Activated naive CD4-positive, alpha-beta T cell treated with anti-CD3 and anti-CD28 coated beads, Interleukin-2, amount 10 ng/mL, durations not matched to agents 7 days and 5 days (primary cell): ENCODE measurements around the gene ENPP4.
"Not testable (repeated sequence)": the region's sequence is repeated elsewhere in the genome, so short reads cannot be mapped to it uniquely, and the experiment has no call there.

Source experiments
- CTCF ChIA-PET: fragments of 350-600 bp; sonication (Branson Sonifier 250); formaldehyde crosslinking; loops from one replicate; lab custom pipeline; 2021; ENCODE audit warnings: antibody characterized with exemption; lab: Charles Lee
- DNase-seq: peaks from one replicate; pipeline ENCODE4 v3.0.0-alpha.2; 2020
- H3K27ac Mint-ChIP-seq: one replicate; pipeline ENCODE4 v1.8.0; 2021; ENCODE audit warnings: mild to moderate bottlenecking, moderate library complexity, mixed read lengths
- H3K27me3 Mint-ChIP-seq: one replicate; pipeline ENCODE4 v1.8.0; 2021; ENCODE audit warnings: mild to moderate bottlenecking, mixed read lengths
- H3K36me3 Mint-ChIP-seq: one replicate; pipeline ENCODE4 v1.8.0; 2021; ENCODE audit warnings: mixed read lengths
- H3K4me1 Mint-ChIP-seq: one replicate; pipeline ENCODE4 v1.8.0; 2021; ENCODE audit warnings: mixed read lengths
- H3K4me3 Mint-ChIP-seq: one replicate; pipeline ENCODE4 v1.8.0; 2021; ENCODE audit warnings: mild to moderate bottlenecking, moderate library complexity, mixed read lengths
- H3K9me3 Mint-ChIP-seq: one replicate; pipeline ENCODE4 v1.8.0; 2021; ENCODE audit warnings: mixed read lengths

The ENPP4 gene

GRCh38 chr6:46149066-46149465 lies 19.3 kb downstream of the ENPP4 start:
- H3K27ac Mint-ChIP-seq, H3K27me3 Mint-ChIP-seq, H3K4me3 Mint-ChIP-seq, H3K36me3 Mint-ChIP-seq, H3K4me1 Mint-ChIP-seq, H3K9me3 Mint-ChIP-seq, CTCF ChIA-PET, DNase-seq: not testable (repeated sequence)

DNA sequence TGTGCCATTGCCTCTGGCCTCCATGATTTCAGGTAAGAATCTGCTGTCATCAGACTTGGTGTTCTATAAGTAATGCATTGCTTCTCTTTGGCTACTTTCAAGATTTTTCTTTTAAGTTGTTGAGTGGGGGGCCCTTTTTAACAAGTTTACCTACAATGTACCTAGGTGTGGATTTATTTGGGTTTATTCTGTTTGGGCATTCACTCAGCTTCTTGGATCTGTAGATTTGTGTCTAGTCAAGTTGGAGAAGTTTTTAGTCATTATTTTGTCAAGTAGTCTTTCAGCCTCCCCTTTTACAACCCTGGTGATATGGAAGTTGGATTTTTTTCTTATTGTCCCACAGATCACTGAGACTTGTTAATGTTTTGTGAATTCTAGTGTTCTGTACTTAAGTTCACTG lies 26.9 kb downstream of the ENPP4 start:
- no peak for DNase-seq
- Mint-ChIP-seq H3K4me3 (no peak overlapping the region), H3K9me3 (no peaks in the 10 kb centered on the region), H3K27me3 (peaks cover 11% of the 10 kb centered on the region), H3K4me1 (no peaks in the 10 kb centered on the region), H3K36me3 (no peaks in the 10 kb centered on the region), H3K27ac (no peak overlapping the region)
- CTCF ChIA-PET = no interaction called here

- H3K36me3 Mint-ChIP-seq = no peaks in the 10 kb centered on the region
- no peaks in the 10 kb centered on the region for H3K9me3 Mint-ChIP-seq
- H3K27ac Mint-ChIP-seq = no peak overlapping the region
- no peak overlapping the region for H3K4me3 Mint-ChIP-seq
- DNase-seq = no peak
- H3K4me1 Mint-ChIP-seq = no peaks in the 10 kb centered on the region
- CTCF ChIA-PET = no interaction called here
- peaks cover 11% of the 10 kb centered on the region for H3K27me3 Mint-ChIP-seq
Measured at GRCh38 chr6:46159229-46159628, 29.4 kb downstream of the ENPP4 start.

DNA sequence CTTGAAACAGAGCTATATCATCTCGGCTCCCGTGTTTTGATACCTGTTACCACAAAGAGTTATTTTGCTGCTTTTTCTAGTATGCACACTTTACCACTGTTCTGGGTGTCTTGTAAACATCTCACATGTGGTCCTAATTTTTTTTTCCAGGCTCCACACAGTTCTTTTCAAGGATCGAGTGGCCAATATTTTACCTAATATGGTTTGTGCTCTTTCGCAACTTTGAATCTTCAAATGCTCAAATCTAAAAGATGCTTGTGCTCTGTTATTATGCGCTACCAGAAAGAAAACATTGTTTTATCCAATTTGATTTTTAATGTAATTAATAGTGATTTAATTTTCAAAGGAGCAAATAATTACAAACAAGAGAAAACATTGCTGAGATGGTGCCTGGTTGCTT lies 30.3 kb downstream of the ENPP4 start:
- no peak overlapping the region for H3K4me3 Mint-ChIP-seq
- H3K36me3 Mint-ChIP-seq = no peaks in the 10 kb centered on the region
- H3K27me3 Mint-ChIP-seq = peaks cover 11% of the 10 kb centered on the region
- CTCF ChIA-PET = no interaction called here
- DNase-seq = no peak
- H3K4me1 Mint-ChIP-seq = no peaks in the 10 kb centered on the region
- no peaks in the 10 kb centered on the region for H3K9me3 Mint-ChIP-seq
- no peak overlapping the region for H3K27ac Mint-ChIP-seq

DNA sequence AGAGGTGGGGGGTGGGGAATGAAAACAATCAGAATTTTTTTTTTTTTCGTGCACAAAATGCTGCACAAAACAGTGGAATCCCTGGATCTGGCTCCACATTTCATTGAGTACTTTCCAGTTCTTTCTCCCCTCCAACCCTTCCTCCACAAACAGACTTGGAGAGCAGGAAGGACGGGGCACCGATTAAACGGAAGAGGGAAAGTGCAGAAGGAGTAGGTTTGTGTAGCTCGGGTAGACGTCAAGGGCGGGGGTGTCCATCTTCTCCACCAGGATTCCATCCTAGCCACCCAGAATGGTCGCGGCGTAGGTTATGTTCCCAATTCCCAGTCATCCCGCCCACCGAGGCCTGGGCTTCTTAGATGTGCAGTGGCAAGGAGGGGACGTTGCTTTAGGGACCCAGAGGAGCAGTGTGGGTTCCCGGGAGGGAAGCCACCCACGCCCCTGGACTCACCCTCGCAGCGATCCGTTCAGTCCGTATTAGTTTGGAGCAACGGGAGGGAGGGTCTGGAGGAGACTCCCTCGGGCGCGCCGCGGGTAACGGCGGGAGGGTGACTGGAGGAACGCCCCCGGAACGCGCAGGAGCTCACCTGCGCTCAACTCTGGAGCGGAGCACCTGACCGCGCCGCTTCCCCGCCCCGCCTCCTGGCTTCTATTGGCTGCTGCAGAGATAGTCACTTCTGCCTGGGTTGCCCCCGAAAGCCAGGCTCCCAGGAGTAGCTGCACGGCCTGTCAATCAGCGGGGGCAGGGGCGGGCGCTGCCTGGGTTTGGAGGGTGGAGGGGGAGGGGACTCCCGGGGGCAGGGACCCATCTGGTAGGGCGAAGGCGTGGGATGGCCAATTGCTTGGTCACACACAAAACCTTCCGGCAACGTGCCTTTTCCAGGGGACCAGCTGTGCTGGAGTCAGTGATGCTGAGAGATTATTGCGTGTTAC lies 40.8 kb downstream of the ENPP4 start, which contains the start of gene ENPP5:
ENPP5 (minus strand) TSS at position 624 of the 933 bp plus-strand sequence. CDS start 2,718 bp downstream, outside the sequence.
- peak; percentile 67 for DNase-seq
- H3K27me3 Mint-ChIP-seq = peaks cover 55% of the 10 kb centered on the region
- no peak within 1 kb of the TSS for H3K27ac Mint-ChIP-seq

GRCh38 chr6:46172176-46172575 lies 42.4 kb downstream of the ENPP4 start:
- H3K27me3 Mint-ChIP-seq = peaks cover 49% of the 10 kb centered on the region
- no peak overlapping the region for H3K27ac Mint-ChIP-seq
- no peak overlapping the region for H3K4me3 Mint-ChIP-seq
- H3K9me3 Mint-ChIP-seq = no peaks in the 10 kb centered on the region
- peaks cover 39% of the 10 kb centered on the region for H3K4me1 Mint-ChIP-seq
- no peak for DNase-seq
- CTCF ChIA-PET = interaction anchor here (0.6 kb wide), 1 partner anchor 343 kb away, joined by 3 read pairs; no protein-coding TSS in a partner anchor
- H3K36me3 Mint-ChIP-seq = no peaks in the 10 kb centered on the region

More for the DNA sequence above, 40.8 kb downstream of the ENPP4 start, which contains the start of gene ENPP5:
- H3K4me1 Mint-ChIP-seq = peaks cover 30% of the 10 kb centered on the region
- H3K9me3 Mint-ChIP-seq = no peaks in the 10 kb centered on the region
- H3K36me3 Mint-ChIP-seq = no peaks in the 10 kb centered on the region
- CTCF ChIA-PET = no interaction called here
- H3K4me3 Mint-ChIP-seq = peak within 1 kb of the TSS; percentile 68

- DNase-seq = no peak
- Mint-ChIP-seq H3K4me1 (peaks cover 39% of the 10 kb centered on the region), H3K36me3 (no peaks in the 10 kb centered on the region), H3K27ac (peak overlapping the region; percentile 89), H3K9me3 (no peaks in the 10 kb centered on the region), H3K27me3 (peaks cover 57% of the 10 kb centered on the region), H3K4me3 (no peak overlapping the region)
- CTCF ChIA-PET = no interaction called here
Measured at GRCh38 chr6:46174904-46175303, 45.1 kb downstream of the ENPP4 start.

GRCh38 chr6:46175446-46175845 lies 45.7 kb downstream of the ENPP4 start:
- Mint-ChIP-seq H3K4me1 (peaks cover 34% of the 10 kb centered on the region), H3K27me3 (peaks cover 54% of the 10 kb centered on the region), H3K4me3 (no peak overlapping the region)

DNA sequence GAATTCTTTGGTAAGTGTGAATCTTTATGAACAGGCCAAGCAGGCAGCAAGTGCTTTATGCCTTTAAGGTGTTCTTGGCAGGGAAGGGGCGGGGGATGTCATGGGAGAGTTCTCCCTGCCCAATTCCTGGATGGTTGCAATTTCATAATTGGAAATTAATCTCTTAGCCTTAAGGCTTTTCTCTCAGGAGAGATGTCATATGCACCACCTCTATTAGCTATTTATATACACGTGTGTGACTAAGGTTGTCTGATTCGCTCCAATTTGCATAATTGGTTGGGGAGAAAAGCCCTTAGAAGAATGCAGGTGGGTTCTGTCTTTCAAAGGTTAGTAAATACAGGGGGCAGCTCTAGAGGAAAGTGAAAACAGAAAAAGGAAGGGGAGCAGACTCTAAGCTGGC lies 46.2 kb downstream of the ENPP4 start:
- Mint-ChIP-seq H3K4me3 (no peak overlapping the region), H3K27me3 (peaks cover 51% of the 10 kb centered on the region), H3K4me1 (peaks cover 31% of the 10 kb centered on the region), H3K9me3 (no peaks in the 10 kb centered on the region), H3K27ac (no peak overlapping the region), H3K36me3 (no peaks in the 10 kb centered on the region)
- no peak for DNase-seq
- CTCF ChIA-PET = interaction anchor here (1.4 kb wide), 1 partner anchor 44 kb away, joined by 3 read pairs; no protein-coding TSS in a partner anchor

More at GRCh38 chr6:46175446-46175845, 45.7 kb downstream of the ENPP4 start:
- CTCF ChIA-PET = interaction anchor here (1.4 kb wide), 1 partner anchor 44 kb away, joined by 3 read pairs; no protein-coding TSS in a partner anchor
- Mint-ChIP-seq H3K27ac (peak overlapping the region; percentile 89), H3K9me3 (no peaks in the 10 kb centered on the region), H3K36me3 (no peaks in the 10 kb centered on the region)
- no peak for DNase-seq

DNA sequence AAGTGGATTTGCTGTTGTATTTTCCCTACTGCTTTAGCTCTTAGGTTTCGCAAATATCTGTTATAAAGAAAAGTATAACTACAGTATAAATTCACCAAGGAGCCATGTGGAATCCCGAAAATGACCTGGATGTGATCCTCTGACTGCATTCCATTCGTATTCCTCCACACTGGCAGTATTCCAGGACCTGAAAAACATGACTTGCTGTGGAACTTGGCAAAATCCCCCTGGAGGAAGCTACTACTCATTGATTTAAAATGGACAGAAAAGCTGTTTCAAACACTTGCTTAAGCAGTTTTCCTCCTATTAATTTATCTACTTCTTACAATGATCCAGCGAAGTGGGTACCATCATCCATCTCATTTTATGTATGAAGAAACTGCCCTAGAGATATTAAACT lies 54.3 kb downstream of the ENPP4 start:
- Mint-ChIP-seq H3K4me1 (no peaks in the 10 kb centered on the region), H3K27ac (no peak overlapping the region), H3K27me3 (peaks cover 31% of the 10 kb centered on the region), H3K4me3 (no peak overlapping the region), H3K9me3 (no peaks in the 10 kb centered on the region), H3K36me3 (no peaks in the 10 kb centered on the region)
- no peak for DNase-seq
- CTCF ChIA-PET = no interaction called here

DNA sequence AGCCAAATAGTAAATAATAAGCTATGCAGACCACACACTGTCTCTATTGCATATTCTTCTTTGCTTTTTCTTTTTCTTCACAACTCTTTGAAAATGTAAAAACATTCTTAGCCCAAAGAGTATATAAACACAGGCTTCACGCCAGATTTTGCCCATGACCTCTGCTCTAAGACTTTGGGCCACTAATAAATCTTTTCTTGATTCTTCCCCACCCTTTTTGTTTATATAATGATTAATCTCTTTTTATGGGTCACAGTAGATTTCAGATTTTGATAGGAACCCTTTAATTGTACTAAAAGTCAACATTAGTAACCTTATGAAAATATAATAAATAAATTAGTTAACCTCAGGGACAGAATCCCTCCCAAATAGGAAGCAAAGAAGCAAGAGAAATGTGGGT lies 56.8 kb downstream of the ENPP4 start:
- Mint-ChIP-seq H3K27me3 (peaks cover 33% of the 10 kb centered on the region), H3K9me3 (no peaks in the 10 kb centered on the region), H3K36me3 (no peaks in the 10 kb centered on the region), H3K4me1 (no peaks in the 10 kb centered on the region), H3K27ac (no peak overlapping the region), H3K4me3 (no peak overlapping the region)
- DNase-seq = no peak
- CTCF ChIA-PET = no interaction called here

GRCh38 chr6:46189726-46190125 lies 59.9 kb downstream of the ENPP4 start:
- Mint-ChIP-seq H3K27me3 (peaks cover 36% of the 10 kb centered on the region), H3K36me3 (no peaks in the 10 kb centered on the region), H3K4me3 (no peak overlapping the region), H3K27ac (no peak overlapping the region), H3K4me1 (no peaks in the 10 kb centered on the region), H3K9me3 (no peaks in the 10 kb centered on the region)
- CTCF ChIA-PET = no interaction called here
- no peak for DNase-seq

- no peak for DNase-seq
- Mint-ChIP-seq H3K27ac (no peak overlapping the region), H3K4me3 (no peak overlapping the region), H3K9me3 (no peaks in the 10 kb centered on the region), H3K4me1 (no peaks in the 10 kb centered on the region), H3K36me3 (no peaks in the 10 kb centered on the region), H3K27me3 (peaks cover 28% of the 10 kb centered on the region)
- CTCF ChIA-PET = no interaction called here
Measured at GRCh38 chr6:46190889-46191288, 61.1 kb downstream of the ENPP4 start.

DNA sequence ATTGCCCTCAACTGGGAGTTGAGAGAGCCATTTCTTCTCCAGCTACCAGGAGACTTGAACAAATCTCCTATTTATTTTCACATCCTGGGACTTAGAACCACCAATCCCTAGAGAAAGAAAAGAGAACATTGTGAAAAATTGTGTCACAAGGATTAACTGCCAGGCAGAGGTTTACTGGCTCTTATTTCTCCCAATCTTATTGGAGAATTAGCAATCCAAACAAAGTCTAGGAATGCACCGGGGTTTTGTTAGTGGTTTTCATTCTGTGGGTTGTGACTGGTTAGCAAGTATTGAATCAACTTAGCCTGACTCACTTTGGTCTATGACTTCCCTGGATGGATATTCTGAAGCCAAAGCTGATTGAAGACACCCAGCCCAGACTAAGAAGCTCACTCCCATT lies 62.2 kb downstream of the ENPP4 start:
- Mint-ChIP-seq H3K4me3 (no peak overlapping the region), H3K9me3 (no peaks in the 10 kb centered on the region), H3K27ac (no peak overlapping the region), H3K4me1 (no peaks in the 10 kb centered on the region), H3K27me3 (peaks cover 31% of the 10 kb centered on the region), H3K36me3 (no peaks in the 10 kb centered on the region)
- DNase-seq = no peak
- CTCF ChIA-PET = no interaction called here
